Measurements from ENCODE around the gene CATSPERD. TPM values are rescaled to one million over a fixed set of nuclear protein-coding genes. Genes with fewer than 3 reads are reported as not detected.
A peak's percentile ranks its signal among the peaks of the same experiment; 100 is the strongest.

Gene CATSPERD
- total and polyA plus RNA-seq, 9 of the 15 experiments (the other 6 are each of a cell fraction or from before 2014, with no cell fraction given), result not detected

DNA sequence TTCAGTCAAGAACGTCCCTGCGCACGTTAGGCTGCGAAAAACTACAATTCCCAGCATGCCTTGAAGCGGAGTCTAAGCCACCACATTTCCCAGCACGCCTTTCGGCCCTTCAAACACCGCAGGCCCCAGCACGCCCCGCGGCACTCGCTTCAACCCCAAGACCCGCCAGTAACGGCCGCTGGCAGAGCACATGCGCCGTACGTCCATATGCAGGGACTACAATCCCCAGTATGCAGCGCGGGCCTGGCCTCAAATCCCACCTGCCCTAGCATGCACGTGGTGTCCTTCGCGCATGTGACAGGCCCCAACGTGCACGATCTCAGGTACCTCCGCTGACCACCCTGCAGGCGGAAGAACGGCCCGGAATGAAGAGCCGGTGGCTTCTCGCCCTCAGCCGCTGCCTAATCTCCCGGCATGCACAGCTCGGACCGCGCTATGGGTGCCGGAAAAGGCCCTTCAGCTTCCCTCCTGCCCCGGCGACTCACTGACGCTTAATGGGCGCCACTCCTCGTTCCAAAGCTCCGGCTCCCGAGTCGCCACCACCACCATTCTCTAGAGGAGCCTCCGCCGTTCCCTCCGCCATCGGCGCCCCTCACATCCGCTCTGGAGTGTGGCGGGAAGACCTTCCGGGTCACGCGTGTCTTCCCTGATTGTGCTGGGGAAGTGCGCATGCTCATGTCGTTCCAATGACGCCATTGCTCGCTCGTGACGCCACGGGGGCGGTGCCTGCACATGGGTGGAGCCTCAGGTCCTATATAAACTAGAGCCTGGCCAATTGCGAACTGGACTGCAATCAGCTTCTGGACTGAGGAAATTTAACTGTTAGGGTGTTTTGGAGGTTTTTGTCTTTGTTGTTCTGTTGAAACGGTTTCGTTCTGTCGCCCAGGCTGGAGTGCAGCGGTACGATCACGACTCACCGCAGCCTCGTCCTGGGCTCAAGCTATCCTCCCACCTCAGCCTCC, 70.4 kb downstream of the CATSPERD start, which contains the start of gene DUS3L (continued):
- TF ChIP-seq, protein P1, sequence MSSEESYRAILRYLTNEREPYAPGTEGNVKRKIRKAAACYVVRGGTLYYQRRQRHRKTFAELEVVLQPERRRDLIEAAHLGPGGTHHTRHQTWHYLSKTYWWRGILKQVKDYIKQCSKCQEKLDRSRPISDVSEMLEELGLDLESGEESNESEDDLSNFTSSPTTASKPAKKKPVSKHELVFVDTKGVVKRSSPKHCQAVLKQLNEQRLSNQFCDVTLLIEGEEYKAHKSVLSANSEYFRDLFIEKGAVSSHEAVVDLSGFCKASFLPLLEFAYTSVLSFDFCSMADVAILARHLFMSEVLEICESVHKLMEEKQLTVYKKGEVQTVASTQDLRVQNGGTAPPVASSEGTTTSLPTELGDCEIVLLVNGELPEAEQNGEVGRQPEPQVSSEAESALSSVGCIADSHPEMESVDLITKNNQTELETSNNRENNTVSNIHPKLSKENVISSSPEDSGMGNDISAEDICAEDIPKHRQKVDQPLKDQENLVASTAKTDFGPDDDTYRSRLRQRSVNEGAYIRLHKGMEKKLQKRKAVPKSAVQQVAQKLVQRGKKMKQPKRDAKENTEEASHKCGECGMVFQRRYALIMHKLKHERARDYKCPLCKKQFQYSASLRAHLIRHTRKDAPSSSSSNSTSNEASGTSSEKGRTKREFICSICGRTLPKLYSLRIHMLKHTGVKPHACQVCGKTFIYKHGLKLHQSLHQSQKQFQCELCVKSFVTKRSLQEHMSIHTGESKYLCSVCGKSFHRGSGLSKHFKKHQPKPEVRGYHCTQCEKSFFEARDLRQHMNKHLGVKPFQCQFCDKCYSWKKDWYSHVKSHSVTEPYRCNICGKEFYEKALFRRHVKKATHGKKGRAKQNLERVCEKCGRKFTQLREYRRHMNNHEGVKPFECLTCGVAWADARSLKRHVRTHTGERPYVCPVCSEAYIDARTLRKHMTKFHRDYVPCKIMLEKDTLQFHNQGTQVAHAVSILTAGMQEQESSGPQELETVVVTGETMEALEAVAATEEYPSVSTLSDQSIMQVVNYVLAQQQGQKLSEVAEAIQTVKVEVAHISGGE (CRISPR knock-in tag; IDR thresholded peaks at IDR 0.05), result peak in 2 of 3 experiments; percentile 72 to 89; a peak in 4 of 6 replicates
- TF ChIP-seq ZNF76 (CRISPR knock-in tag; IDR thresholded peaks at IDR 0.05; ENCODE audit: borderline replicate concordance) (peak; percentile 87), ZBTB1 (CRISPR knock-in tag; IDR thresholded peaks at IDR 0.05; ENCODE audit: borderline replicate concordance, low read depth) (no peak; the same call in 1 of the 2 replicates), PCBP1 (IDR thresholded peaks at IDR 0.05; ENCODE audit: low read depth, low read length, poor library complexity, severe bottlenecking) (peak; percentile 70), ELF4 (CRISPR knock-in tag; IDR thresholded peaks at IDR 0.05) (peak; percentile 93), SPI1 (IDR thresholded peaks at IDR 0.05; ENCODE audit: borderline replicate concordance, low read depth, low read length) (no peak), BACH1 (tag; IDR thresholded peaks at IDR 0.05) (no peak; the same call in 1 of the 2 replicates), ZNF224 (CRISPR knock-in tag; IDR thresholded peaks at IDR 0.05) (peak; percentile 79; the same call in 1 of the 2 replicates), LARP7 (IDR thresholded peaks at IDR 0.05) (peak; percentile 83; the same call in 1 of the 2 replicates)
- TF ChIP-seq, protein P2, sequence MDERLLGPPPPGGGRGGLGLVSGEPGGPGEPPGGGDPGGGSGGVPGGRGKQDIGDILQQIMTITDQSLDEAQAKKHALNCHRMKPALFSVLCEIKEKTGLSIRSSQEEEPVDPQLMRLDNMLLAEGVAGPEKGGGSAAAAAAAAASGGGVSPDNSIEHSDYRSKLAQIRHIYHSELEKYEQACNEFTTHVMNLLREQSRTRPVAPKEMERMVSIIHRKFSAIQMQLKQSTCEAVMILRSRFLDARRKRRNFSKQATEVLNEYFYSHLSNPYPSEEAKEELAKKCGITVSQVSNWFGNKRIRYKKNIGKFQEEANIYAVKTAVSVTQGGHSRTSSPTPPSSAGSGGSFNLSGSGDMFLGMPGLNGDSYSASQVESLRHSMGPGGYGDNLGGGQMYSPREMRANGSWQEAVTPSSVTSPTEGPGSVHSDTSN (CRISPR knock-in tag; IDR thresholded peaks at IDR 0.05; ENCODE audit: low read depth), result no peak
- TF ChIP-seq, protein P2 (tag; conservative IDR thresholded peaks at IDR 0.05; ENCODE audit: low read depth), result no peak
- TF ChIP-seq, protein P3, sequence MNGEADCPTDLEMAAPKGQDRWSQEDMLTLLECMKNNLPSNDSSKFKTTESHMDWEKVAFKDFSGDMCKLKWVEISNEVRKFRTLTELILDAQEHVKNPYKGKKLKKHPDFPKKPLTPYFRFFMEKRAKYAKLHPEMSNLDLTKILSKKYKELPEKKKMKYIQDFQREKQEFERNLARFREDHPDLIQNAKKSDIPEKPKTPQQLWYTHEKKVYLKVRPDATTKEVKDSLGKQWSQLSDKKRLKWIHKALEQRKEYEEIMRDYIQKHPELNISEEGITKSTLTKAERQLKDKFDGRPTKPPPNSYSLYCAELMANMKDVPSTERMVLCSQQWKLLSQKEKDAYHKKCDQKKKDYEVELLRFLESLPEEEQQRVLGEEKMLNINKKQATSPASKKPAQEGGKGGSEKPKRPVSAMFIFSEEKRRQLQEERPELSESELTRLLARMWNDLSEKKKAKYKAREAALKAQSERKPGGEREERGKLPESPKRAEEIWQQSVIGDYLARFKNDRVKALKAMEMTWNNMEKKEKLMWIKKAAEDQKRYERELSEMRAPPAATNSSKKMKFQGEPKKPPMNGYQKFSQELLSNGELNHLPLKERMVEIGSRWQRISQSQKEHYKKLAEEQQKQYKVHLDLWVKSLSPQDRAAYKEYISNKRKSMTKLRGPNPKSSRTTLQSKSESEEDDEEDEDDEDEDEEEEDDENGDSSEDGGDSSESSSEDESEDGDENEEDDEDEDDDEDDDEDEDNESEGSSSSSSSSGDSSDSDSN (IDR thresholded peaks at IDR 0.05; ENCODE audit: borderline replicate concordance in 1 of 2, low read depth in 2 of 2, low read length in 2 of 2), result no peak
- TF ChIP-seq, protein P4, sequence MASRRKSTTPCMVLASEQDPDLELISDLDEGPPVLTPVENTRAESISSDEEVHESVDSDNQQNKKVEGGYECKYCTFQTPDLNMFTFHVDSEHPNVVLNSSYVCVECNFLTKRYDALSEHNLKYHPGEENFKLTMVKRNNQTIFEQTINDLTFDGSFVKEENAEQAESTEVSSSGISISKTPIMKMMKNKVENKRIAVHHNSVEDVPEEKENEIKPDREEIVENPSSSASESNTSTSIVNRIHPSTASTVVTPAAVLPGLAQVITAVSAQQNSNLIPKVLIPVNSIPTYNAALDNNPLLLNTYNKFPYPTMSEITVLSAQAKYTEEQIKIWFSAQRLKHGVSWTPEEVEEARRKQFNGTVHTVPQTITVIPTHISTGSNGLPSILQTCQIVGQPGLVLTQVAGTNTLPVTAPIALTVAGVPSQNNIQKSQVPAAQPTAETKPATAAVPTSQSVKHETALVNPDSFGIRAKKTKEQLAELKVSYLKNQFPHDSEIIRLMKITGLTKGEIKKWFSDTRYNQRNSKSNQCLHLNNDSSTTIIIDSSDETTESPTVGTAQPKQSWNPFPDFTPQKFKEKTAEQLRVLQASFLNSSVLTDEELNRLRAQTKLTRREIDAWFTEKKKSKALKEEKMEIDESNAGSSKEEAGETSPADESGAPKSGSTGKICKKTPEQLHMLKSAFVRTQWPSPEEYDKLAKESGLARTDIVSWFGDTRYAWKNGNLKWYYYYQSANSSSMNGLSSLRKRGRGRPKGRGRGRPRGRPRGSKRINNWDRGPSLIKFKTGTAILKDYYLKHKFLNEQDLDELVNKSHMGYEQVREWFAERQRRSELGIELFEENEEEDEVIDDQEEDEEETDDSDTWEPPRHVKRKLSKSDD (conservative IDR thresholded peaks at IDR 0.05; ENCODE audit: low read length), result no peak

Data from K562 (cell line).